ELR (cell line): Measurements from ENCODE around the gene ACTR1A.
A peak's percentile ranks its signal among the peaks of the same experiment; 100 is the strongest.
"Not testable (repeated sequence)": the region's sequence is repeated elsewhere in the genome, so short reads cannot be mapped to it uniquely, and the experiment has no call there.

ENCODE experiments used
- DNase-seq: peaks from one replicate; pipeline ENCODE4 v3.0.0-alpha.2; 2015; ENCODE audit warnings: low read depth

ACTR1A gene

GRCh38 chr10:102480396-102480795 lies 22.1 kb downstream of the ACTR1A start:
- DNase-seq = no peak

DNA sequence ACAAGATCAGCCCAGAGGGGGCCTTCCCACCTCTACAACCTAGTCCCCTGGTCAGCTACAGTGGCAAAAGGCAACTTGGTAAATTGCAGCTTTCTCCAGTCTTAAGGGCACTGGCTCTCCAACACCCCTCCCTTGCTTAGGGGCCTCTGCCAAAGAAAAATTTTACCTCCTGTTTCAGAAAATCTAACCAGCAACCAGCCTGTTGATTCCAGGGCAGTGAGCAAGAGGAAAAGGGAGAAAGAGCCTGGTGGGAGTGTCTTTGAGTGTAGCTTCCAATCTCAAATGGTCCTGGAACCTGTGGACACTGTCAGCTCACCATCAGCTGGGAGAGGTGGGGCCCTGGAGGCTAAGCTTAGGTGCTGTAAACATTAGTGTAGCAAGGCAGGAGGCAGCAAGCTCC lies 22.9 kb downstream of the ACTR1A start:
- no peak for DNase-seq

GRCh38 chr10:102476466-102477141 lies 25.9 kb downstream of the ACTR1A start:
- peak; percentile 15 for DNase-seq

DNA sequence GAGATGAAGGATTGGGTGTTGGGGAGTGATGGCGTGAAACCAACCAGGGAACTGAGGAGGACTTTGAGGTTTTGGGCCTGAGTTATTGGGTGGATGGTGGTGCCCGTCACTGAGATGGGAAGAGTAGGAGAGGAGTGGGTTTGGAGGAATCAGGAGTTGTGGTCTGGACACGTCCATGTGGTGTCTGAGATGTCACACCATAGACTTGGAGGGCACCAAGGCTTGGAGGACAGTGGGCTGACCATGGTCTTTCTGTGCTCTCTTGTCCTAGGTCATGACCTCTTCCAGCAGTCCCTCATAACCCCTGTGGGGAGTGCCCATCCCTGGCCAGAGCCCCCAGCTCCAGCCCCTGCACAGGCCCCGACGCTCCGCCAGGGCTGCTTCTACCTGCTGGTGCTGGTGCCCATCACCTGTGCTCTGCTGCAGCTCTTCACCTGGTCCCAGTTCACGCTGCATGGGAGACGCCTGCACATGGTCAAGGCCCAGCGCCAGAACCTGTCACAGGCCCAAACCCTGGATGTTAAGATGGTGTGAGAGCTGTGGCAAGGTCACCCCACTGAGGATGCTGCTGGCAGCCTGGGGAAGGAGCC lies 27.0 kb downstream of the ACTR1A start:
- DNase-seq = no peak

DNA sequence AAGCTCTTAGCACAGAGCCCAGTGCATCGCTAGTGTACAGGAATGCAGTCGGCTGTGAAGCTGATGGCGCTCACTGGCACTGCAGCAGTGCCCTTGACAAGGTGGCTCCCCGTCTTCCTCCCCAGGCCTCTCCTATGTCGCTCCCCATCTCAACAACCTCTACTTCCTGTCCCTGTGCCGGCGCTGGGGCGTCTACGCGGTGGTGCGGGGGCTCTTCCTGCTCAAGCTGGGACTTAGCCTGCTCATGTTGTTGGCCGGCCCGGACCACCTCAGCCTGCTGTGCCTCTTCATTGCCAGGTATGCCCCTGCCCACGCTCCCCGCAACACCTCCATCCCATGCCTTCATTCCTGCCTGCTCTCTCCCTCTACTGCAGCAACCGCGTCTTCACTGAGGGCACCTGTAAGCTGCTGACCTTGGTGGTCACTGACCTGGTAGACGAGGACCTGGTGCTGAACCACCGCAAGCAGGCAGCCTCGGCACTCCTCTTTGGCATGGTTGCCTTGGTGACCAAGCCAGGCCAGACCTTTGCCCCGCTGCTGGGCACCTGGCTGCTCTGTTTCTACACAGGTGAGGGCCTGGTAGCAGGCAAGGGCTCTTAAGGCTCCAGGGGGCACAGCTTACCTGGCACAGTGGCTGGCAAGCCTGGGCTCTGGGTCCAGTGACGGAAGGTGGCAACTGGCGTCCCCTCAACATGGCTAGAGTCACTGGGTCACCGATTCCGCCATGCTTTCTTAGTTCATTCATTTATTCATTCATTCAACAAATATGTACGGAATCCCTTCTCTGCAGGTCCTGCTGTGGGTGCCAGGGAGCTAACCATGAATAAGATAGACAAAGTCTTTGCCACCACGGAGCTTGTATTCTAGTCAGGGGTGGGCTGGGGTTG lies 28.8 kb downstream of the ACTR1A start:
- no peak for DNase-seq

GRCh38 chr10:102470579-102471546 lies 31.6 kb downstream of the ACTR1A start:
- DNase-seq = no peak

DNA sequence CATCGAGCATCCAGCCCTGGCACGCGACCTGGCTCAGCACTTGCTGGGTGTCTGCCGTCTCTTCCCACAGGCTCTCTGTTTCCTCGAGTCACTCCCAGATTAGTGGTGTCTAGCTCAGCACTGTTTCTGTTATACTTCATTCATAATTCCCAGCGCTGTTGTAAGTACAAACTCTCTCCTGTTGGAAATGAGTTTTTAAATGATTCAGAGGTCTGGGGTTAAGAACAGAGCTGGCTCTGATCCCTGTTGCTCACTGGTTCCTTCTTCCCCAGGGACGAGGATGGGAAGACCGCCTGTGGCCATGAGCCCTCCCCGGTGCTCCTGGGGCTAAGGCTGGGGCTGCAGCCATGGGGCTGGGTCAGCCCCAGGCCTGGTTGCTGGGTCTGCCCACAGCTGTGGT lies 33.8 kb downstream of the ACTR1A start:
- DNase-seq = no peak

DNA sequence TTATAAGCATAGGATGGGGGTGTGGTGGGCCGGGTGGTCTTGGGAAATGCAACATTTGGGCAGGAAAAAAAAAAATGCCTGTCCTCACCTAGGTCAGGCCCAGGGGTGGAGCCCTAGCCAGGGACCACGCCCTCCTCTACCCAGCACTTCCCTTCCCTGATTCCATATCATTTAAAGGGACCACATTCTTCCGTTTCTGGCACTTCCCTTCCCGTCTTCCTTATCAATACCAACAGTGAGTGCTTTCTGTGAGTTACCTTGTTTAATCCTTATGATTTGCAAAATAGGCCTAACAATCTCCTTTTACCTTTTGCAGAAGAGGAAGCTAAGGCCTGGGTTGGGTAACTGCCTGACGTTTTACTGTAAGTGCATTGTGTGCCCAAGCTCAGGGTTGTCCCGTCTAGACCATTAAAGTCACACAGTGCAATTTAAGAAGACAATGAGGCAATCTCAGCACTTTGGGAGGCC lies 34.5 kb downstream of the ACTR1A start:
- DNase-seq = no peak

GRCh38 chr10:102467318-102467717 lies 35.2 kb downstream of the ACTR1A start:
- DNase-seq = no peak

- no peak for DNase-seq
Observed at GRCh38 chr10:102465466-102465865, 37.0 kb downstream of the ACTR1A start.

GRCh38 chr10:102463983-102464382 lies 38.5 kb downstream of the ACTR1A start:
- no peak for DNase-seq

DNA sequence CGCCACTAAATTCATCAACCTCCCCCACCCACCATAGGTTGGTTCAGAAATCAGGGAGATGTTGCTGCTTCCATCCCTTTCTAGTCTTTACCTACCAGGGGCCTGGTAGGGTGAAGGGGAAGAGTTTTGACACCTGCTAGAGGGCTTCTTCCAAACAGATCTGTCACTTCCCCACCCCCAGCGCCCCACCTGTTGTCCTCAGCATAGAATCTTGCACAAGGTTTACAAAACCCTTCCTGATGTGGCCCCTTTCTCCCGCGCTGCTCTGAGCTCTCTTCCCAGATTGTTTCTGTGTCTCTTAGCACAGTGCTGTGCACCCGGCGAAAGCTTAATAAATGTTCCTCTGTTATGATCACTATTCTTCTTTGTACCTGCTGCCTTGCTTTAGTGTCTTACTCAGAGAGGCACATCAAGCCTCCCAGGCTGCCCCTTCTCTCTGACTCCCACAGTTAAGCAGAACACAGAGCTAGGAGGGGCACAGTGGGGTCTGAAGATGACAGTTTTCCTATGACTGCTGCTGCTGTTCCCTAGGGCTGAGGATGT lies 39.9 kb downstream of the ACTR1A start:
- no peak for DNase-seq

GRCh38 chr10:102461187-102462054 lies 41.1 kb downstream of the ACTR1A start:
- peak; percentile 92 for DNase-seq

- DNase-seq = no peak
Observed at GRCh38 chr10:102460836-102461186, 41.7 kb downstream of the ACTR1A start.

DNA sequence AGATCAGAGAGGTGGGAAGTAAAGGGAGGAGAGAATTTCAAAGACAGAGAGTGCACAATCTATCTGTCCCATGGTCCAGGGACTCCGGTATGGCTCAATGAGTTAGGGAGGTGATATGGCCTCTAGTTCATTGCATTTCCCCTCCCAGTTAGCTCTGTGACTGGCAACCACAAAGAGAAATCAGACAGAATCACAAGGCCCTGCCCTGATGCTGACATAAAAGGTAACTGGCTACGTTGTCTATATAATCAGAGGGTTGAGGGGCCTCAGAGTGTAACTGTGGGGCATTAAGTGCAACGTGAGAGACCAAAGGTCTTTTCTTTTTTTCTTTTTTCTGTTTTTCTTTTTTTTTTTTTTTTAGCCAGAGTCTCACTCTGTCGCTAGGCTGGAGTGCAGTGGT lies 43.9 kb downstream of the ACTR1A start:
- no peak for DNase-seq

DNA sequence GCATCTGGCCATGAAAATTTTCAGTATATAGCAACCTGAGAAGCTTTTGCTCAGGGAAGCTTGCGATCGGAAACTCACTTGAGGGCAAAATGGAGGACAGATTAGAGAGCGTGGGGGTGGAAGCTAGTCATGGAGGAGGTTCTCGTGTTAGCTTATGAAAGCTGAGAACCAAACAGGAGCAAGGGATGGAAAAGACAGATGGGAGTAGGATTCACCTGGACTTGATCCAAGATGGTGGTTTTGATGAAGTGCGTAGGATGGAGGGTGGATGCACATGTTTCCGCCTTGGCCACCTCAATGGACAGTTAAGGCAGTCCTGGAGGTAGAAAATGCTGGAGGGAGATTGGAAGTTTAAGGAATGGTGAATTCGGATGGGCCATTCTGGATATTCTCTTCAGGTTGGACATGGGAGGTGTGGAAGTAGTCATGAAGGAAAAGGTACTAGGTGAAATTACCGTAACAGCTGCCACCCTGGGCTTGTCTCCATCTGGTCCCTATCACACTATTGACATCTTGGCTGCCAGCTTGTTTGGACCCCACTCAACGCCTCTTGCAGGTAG lies 44.8 kb downstream of the ACTR1A start:
- DNase-seq = no peak

GRCh38 chr10:102455893-102456471 lies 46.5 kb downstream of the ACTR1A start:
- DNase-seq = peak; percentile 92

DNA sequence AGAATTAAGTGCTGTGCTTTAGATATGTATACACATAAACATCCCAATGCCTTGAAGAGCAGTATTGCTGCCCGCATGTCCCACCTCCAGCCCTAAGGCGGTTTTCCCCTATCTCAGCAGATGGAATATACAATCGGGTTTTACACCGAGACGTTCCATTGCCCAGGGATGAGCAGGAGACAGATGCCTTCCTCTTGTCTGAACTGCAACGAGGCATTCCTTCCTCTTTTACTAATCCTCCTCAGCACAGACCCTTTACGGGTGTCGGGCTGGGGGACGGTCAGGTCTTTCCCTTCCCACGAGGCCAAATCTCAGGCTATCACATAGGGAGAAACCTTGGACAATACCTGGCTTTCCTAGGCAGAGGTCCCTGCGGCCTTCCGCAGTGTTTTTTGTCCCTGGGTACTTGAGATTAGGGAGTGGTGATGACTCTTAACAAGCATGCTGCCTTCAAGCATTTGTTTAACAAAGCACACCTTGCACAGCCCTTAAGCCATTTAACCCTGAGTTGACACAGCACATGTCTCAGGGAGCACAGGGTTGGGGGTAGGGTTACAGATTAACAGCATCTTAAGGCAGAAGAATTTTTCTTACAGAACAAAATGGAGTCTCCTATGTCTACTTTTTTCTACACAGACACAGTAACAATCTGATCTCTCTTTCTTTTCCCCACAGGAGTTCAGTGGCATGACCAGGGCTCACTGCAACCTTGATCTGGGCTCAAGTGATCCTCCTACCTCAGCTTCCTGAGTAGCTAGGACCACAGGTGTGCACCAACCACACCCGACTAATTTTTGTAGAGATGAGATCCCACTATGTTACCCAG lies 47.6 kb downstream of the ACTR1A start:
- DNase-seq = not testable (repeated sequence)

- DNase-seq = no peak
Observed at GRCh38 chr10:102453502-102453901, 49.0 kb downstream of the ACTR1A start.
